ENCODE measurements around the gene SLC9A3.
A peak's percentile ranks its signal among the peaks of the same experiment; 100 is the strongest.

The SLC9A3 gene

GRCh38 chr5:531101-531748 is 7.0 kb upstream of the SLC9A3 start:
- ChIA-PET CTCF (no interaction called here), POLR2A (interaction anchor here (1.0 to 1.3 kb wide), 2 partner anchors 55 to 57 kb away, joined by 3 to 4 read pairs; no protein-coding TSS in a partner anchor)
- Histone ChIP-seq H3K9me3 (ENCODE audit: control insufficient read depth, insufficient read depth, low read depth, low read length) (no peaks in the 10 kb centered on the region), H3K27ac (ENCODE audit: extremely low read depth, low read depth, low read length) (no peak overlapping the region), H3K4me1 (ENCODE audit: control insufficient read depth, insufficient read depth, low read length) (no peaks in the 10 kb centered on the region), H3K36me3 (ENCODE audit: control insufficient read depth in 2 of 2, insufficient read depth in 1 of 2, low read length in 2 of 2) (no peaks in the 10 kb centered on the region), H3K4me3 (ENCODE audit: low read depth, low read length) (no peak overlapping the region)
- peak; percentile 41 for TF ChIP-seq ZIC2 (tag by site-specific recombination; IDR thresholded peaks at IDR 0.05)
- no peak for TF ChIP-seq ZNF335 (tag by site-specific recombination; conservative IDR thresholded peaks at IDR 0.05)
- peak; percentile 61 for TF ChIP-seq GLIS2 (tag by site-specific recombination; IDR thresholded peaks at IDR 0.05)
- peak; percentile 93 for TF ChIP-seq GLIS1 (tag by site-specific recombination; IDR thresholded peaks at IDR 0.05)

GRCh38 chr5:530001-530955 is 6.0 kb upstream of the SLC9A3 start:
- no peak overlapping the region for H3K4me3 ChIP-seq (ENCODE audit: low read depth, low read length)
- no peaks in the 10 kb centered on the region for H3K4me1 ChIP-seq (ENCODE audit: control insufficient read depth, insufficient read depth, low read length)
- H3K36me3 ChIP-seq (ENCODE audit: control insufficient read depth in 2 of 2, insufficient read depth in 1 of 2, low read length in 2 of 2), result no peaks in the 10 kb centered on the region
- H3K27ac ChIP-seq (ENCODE audit: extremely low read depth, low read depth, low read length), result no peak overlapping the region
- ChIA-PET CTCF (interaction anchor here (0.6 kb wide), 1 partner anchor 414 kb away, joined by 3 read pairs; no protein-coding TSS in a partner anchor), POLR2A (no interaction called here)
- H3K9me3 ChIP-seq (ENCODE audit: control insufficient read depth, insufficient read depth, low read depth, low read length), result no peaks in the 10 kb centered on the region
- TF ChIP-seq PRDM2 (tag by site-specific recombination; IDR thresholded peaks at IDR 0.05; ENCODE audit: borderline replicate concordance) (no peak), ZNF623 (tag by site-specific recombination; IDR thresholded peaks at IDR 0.05) (no peak), ZNF202 (tag by site-specific recombination; IDR thresholded peaks at IDR 0.05; ENCODE audit: borderline replicate concordance) (no peak), ZNF645 (tag by site-specific recombination; IDR thresholded peaks at IDR 0.05) (no peak), BCL11A (tag by site-specific recombination; IDR thresholded peaks at IDR 0.05; ENCODE audit: low read depth) (no peak), ZNF549 (tag by site-specific recombination; IDR thresholded peaks at IDR 0.05) (no peak), ZNF449 (tag by site-specific recombination; IDR thresholded peaks at IDR 0.05) (no peak)
